GM19025 (cell line): ENCODE measurements around the gene HCN4.

Experiments used
- ATAC-seq: cut with Tn5 transposase; IDR thresholded peaks from one replicate; pipeline ENCODE4 v1.9.1; 2021; ENCODE audit warnings: mild to moderate bottlenecking, low read depth, moderate library complexity; ENCODE audit not compliant: unreplicated experiment

Gene HCN4

DNA sequence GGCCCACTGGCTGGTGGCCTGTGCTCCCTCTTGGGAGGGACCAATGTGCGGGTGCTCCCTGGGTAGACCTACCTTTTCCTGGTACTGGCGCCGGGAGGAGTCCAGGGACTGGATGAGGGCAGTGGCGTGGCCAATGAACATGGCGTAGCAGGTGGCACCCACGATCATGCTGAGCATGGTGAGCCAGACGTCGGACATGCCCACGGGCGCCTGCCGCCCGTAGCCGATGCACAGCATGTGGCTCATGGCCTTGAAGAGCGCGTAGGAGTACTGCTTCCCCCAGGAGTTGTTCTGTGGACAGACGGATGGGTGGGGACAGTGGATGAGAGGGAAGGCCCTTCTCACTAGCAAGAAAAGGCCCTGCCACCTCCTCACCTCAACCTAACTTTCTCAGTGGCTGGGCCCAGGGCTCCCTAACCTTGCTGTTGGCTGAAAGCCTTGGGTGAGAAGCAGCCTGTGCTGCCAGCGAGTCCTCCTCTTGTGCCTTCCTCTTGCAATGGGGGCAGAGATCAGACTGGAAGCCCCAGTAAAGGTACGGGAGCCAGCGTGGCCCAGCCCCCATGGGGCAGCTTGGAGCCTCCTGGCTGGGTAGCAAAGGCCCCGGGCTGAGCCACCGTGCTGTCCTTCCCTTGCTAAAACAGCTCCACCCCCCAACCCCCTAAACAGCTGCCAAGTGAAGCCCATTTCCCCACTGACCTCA lies 39.1 kb downstream of the HCN4 start:
- no peak for ATAC-seq

DNA sequence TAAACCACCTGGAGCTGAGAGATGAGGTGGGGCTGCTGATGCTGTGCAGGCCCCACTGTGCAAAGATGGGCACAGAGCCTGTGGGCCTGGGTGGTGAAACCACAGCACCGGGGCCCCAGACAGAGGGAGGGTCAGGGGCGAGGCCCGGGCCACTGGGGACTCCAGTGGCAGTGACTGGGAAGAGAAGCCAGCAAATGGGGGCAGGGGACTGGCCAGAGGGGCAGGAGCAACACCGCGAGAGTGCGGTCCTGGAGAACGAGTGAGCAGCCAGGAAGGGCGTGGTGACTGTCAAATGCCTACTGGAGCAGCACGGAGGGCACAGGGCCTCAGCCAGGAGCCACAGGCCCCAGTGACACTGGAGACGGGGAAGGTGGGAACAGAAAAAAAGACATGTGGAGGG lies 39.8 kb downstream of the HCN4 start:
- ATAC-seq: no peak

DNA sequence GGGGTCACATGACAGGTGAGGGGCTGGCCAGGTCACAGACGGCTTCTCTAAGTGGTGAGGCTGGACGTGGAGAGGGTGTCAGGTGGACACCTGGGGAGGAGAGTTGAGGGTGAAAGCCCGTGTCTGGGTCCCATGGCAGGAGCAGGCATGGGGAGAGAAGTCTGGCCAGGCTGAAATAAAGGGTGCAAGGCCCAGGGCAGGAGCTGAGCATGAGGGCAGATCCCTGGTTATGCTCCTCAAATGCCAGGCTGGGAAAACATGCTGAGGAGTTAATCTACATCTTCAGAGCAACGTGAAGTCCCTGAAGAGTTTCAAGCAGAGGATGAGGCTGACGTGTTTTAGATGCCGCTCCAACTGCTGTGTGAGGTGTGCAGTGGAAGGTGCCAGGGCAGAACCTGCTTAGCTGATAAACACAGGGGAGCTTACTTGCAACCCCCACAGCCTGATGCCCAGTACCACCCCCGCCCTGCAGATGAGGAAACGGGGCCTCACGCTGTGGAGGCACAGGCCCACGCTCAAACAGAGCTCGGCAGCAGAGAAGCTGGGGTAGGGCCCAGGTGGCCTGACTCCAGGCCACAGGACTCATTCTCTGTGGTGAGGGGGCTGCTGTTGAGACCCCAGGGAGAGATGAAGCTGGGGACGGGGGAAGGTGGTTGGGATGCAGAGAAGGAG lies 40.5 kb downstream of the HCN4 start:
- no peak for ATAC-seq

- ATAC-seq: no peak
These were observed 42.6 kb downstream of the HCN4 start for GRCh38 chr15:73326157-73326556.

- ATAC-seq: no peak
These were observed 43.4 kb downstream of the HCN4 start for GRCh38 chr15:73325191-73325861.

GRCh38 chr15:73324496-73325170 lies 44.1 kb downstream of the HCN4 start:
- ATAC-seq: no peak

- ATAC-seq: no peak
These were observed 44.8 kb downstream of the HCN4 start for GRCh38 chr15:73323956-73324355.

DNA sequence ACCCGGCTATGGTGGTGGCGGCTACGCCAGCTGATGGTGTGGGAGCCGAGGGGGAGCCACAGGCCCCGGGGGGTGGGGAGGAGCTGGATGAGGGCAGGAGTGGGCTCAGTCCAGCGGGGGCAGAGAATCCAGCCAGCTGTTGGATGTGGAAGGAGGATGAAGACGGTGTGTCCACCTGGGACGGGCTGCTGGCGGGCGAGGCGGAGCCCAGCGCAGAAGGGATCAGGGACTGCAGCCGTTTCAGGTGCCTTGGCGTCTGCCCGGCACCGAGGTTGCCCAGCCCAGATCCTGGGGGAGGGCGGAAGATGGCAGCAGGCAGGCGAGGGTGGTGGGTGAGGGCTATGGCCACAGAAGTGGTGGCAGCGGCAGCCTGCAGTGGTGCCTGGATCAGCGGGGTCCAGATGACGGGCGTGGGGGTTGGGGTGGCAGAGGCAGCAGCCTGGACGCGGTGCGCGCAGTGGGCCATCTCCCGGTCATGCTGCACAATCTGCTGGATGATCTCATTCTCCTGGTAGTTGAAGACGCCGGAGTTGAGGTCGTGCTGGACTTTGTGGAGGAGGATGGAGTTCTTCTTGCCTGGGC lies 45.3 kb downstream of the HCN4 start:
- no peak for ATAC-seq

- ATAC-seq: no peak
These were observed 45.9 kb downstream of the HCN4 start for GRCh38 chr15:73322665-73323373.

GRCh38 chr15:73321496-73322450 lies 47.0 kb downstream of the HCN4 start:
- ATAC-seq: no peak

DNA sequence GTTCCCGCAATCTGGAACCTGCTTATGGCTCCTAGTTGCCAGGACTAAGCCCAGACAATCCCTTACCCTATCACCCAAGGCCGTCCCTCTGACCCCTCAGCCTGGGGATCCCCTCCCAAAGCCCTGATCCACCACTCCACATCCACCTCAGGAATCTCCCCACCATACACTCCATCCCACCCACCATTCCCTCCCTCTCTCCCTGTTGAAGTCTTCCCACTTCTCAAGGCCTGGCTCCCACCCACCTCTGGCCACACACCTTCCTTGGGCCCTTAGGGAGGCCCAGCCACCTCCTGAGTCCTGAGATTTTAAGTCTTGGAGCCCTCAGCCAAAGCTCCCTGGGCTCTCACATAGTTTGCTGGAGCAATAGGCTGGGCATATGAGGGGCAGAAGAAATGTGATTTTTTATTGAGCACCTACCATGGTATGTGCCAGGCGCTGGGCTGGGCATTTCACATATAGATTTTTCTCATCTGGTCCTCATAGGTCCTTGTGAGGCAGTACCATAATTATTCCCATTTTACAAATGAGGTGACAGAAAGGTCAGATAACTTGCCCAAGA lies 48.1 kb downstream of the HCN4 start:
- no peak for ATAC-seq

DNA sequence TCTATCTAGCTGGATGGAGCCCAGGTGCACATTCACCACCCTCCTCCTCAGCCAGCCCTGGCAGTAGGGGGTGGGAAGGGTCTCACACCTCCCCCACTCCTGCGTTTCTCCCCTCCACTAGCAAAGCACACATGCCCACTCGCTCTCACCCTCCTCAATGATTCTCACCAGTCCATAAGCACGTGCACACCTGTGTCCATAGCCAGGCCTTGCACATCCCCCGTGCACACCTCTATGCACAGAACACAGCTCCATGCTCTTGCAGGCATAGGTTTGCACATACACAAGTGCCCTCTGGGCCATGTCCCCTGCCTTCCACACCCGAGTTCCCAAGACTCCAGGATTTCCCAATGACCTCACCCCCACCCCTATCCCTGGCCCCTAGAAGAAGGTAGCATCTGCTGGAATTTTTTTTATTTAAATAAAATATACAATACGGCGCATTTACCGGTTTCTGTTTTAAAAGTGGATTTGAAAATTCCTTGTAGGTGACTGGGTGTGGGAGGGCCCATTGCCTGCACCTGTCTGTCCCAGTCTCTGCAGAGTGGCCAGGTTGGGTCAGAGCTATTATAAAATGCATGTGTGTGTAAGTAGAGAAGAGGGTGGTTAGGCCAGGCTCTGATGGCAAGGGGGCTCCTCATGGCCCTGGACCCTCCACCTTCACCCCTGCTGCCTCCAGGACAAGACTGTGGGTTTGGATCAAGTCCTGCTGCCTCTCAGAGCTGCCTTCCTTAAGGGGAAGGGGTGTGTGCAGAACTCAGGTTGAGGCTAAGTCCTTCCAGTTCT lies 49.1 kb downstream of the HCN4 start:
- no peak for ATAC-seq

DNA sequence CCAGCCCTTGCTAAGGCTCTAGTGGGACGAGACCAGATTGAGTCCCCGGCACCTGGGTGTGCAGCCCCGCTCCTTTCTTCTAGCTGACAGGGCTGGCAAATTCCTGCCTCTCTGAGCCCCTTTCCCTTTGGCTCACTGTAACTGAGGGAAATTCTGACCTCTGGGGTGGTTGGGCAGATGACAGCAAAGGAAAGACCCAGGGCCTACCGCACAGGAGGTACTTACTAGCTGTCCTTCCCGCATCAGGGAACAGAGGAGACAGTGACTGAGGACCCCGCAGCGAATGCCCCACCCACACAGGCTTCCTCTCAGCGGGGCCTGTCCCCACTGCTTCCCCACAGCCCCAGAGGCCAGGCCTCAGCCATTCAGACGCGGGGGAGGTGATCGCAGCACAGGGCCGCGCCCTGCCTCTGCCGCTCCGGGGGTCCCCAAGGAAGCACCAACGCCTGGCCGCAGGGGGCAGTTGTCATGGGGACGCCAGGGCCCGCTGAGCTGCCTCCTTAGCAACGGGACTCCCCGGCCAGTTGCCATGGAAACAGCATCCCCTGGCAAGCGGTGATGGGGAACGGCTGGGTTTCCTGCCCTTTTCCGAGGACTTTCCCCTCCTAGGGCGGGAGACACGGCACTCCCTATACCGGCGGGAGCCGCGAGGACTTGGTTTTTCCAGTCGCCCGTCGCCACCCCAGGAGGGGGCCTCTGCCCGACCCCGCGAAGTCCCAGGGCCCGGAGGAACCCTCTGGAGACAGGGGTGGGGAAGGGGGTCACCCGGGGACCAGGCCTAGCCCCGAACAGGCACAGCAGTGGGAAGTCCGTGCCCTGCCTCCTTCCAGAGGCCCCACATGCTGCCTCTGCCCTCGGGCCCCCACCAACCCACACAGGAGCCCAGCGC lies 50.1 kb downstream of the HCN4 start:
- no peak for ATAC-seq

DNA sequence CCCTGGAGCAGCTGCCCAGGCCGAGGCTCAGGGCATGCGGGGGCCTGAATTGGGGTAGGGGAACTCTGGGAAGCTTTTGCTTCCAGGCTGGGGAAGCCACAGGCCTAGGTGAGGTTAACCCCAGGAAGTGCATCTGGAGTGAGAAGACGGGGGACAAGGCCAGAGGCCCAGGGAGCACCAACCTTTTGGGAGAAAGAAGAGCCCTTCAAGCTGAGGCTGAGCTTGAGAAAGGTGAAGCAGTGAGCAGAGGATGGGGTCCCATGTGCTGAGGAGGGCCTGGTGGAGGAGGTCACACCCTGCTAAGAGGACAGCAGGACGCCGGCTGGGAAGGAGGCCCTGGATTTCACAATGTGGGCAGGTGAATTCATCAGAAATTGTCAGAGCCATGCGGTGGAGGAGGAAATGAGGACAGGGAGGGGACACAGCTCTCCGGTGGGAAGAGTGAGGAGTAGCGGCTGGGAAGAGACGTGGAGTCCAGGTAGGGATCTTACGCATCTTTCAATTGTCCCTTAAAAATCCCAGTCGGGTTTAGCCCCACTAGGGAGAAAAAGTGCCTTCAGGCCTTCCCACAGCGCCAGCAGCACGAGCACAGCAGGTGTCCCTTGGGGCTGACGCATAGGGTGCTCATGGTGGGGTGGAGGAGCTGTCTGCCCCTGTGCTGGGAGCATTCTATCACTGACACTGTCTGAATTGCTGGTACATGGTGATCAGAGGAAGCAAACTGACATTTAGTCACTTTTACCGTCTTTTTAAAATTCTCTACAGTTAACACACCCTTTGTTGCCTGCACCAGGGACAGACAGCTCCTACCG lies 50.9 kb downstream of the HCN4 start:
- no peak for ATAC-seq

GRCh38 chr15:73313861-73314260 lies 54.9 kb downstream of the HCN4 start:
- ATAC-seq: no peak

GRCh38 chr15:73308305-73308704 lies 60.5 kb downstream of the HCN4 start:
- ATAC-seq: no peak
